GM18508 (cell line): ENCODE results near the gene DNASE1L3.
A peak's percentile ranks its signal among the peaks of the same experiment; 100 is the strongest.
"Not testable (repeated sequence)": the region's sequence is repeated elsewhere in the genome, so short reads cannot be mapped to it uniquely, and the experiment has no call there.

Source experiments
- ATAC-seq: cut with Tn5 transposase; IDR thresholded peaks from one replicate; pipeline ENCODE4 v1.9.1; 2021; ENCODE audit warnings: moderate number of reproducible peaks; ENCODE audit not compliant: insufficient read depth, unreplicated experiment

DNASE1L3 gene, protein sequence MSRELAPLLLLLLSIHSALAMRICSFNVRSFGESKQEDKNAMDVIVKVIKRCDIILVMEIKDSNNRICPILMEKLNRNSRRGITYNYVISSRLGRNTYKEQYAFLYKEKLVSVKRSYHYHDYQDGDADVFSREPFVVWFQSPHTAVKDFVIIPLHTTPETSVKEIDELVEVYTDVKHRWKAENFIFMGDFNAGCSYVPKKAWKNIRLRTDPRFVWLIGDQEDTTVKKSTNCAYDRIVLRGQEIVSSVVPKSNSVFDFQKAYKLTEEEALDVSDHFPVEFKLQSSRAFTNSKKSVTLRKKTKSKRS

DNA sequence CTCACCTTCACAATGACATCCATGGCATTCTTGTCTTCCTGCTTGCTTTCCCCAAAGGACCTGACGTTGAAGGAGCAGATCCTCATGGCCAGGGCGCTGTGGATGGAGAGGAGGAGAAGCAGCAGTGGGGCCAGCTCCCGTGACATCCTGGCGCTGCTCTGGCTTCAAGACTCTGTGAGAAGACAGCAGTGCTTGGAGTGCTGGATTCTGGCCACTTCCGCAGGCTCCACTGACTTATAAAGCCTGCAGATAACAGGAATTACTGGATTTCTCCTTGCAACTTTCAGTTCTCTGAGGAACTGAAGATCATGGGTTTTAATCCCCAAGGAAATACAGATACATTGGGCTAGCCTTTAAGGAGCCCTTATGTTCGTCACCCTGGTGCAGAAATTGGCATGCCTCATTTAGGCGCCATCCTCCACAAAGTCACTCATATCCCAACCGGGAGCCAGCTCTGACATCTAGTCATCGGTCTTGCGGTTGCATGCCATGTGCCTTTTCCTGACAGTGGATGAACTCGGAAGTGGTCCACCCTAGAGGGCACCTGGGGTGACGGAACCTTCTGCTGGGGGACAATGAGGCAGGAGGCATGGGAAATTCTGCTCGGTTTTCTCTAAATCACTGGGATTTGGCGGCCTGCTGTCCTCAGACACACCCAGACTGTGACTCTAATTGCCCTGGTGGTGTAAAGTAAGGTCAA, at the start of gene DNASE1L3:
Gene DNASE1L3, minus strand, starts transcription at position 212 of the 700 bp plus-strand sequence. Its CDS starts 66 bp downstream, at position 146.
- ATAC-seq: no peak

DNA sequence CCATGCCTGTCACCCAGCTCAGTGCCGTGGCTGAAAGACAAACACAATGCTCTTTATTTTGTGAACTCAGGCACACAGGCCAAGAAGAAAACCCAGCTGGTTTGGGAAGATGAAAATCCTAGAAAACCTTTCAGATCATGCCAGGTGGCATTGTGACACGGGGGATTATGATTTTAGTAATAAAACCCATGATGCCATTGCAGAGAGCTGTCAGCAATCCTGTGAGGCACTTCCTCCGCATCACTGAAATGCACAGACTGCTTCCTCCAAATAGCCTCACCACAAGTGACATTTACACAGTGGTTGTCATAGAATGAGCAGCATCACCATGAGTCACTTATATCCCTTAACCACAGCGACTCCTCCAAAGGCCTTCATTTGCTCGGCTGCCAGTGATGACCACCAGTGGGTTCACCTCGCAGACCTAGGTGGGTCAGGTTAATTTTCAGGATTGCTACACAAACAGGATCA, 49.5 kb upstream of the DNASE1L3 start:
- no peak for ATAC-seq

DNA sequence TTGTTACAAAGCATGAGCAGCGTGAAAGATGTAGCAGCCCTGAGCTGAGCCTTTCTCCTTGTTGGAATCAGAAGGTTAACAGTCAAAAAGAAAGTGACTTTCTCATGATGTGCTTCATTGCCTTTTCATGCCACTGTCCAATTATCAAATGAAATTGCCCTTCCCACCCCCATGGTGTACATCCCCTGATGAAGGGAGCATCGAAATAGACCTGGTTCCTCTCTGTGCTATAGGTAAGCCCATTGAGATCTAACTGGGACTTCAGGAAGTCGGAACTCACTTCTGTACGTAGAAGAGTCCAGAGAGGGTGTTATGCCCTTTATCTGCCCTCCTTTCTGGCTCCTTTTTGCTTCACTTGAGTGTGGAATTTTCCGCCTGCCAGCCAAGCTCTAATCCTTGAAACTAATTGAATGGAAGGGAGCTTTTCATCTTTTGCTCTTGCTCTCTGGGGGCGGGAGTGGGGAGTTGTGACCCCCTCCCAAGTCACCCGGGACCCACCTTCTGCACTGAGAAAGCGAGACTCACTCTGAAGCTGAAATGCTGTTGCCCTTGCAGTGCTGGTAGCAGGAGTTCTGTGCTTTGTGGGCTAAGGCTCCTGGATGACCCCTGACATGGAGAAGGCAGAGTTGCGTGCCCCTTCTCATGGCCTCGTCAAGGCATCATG, 47.8 kb upstream of the DNASE1L3 start:
- no peak for ATAC-seq

DNA sequence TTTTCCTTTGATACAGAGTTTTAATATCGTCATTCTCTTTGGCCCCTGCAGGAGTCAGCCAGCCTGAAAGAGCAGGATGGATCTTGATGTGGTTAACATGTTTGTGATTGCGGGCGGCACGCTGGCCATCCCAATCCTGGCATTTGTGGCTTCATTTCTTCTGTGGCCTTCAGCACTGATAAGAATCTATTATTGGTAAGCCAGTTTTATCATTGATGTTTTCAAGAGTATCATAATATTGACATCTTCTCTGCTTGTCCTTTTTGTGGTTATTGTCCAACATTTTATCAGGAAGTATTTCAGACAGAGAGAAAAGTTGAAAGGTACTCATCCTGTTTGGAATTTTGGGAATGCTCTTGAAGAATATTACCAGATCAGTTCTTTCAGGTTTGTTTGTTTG, 45.7 kb upstream of the DNASE1L3 start:
- ATAC-seq: no peak

DNA sequence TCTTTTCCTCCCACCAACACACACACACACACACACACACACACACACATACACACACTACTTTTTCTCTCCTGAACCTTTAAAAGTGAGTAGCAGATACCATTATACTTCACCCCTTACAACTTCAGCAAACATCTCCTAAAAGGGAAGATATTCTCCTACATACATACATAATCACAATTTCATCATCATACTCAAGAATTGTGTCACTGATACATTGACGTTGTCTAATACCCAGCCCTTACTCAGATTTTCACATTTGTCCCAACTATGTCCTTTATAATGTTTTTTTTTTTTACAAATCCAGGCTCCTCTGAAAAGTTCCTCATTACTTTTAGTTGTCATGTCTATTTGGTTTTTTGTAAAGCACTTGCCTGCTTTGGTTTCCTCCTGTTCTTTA, 45.3 kb upstream of the DNASE1L3 start:
- ATAC-seq: no peak

DNA sequence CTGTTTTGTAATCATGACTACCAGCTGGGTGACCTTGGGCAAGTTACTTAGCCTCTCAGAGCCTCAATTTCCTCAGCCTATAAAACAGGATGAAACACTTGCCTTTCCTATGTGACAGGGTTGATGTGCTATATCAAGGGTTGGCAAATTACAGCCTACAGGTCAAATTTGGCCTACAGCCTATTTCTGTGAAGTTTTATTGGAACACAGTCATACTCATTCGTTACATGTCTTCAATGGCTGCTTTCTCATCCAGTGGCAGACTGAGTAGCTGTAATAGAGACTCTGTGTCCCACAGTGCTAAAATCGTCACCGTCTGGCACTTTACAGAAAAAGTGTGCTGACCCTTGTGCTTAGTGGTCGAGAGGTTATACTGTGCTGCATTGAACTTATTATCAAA, 43.4 kb upstream of the DNASE1L3 start:
- no peak for ATAC-seq

DNA sequence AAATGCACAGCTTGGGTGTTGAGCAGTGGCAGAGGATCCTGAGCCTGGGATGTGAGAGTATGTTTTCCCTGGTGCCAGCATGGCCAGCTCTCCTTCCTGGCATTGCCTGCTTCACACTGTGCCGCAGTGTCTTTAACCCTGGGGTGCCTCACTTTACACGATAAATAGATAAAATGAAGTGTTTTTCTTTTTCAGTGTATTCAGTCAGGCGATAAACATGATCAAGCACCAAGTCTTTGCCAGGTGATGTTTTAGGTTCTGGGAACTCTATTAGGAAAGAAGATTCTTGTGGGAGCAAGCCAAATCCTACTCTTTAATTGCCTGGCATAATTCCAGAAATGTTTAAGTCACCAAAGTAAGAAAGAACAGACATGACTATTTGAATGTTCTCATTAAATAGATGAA, 40.9 kb upstream of the DNASE1L3 start:
- no peak for ATAC-seq

DNA sequence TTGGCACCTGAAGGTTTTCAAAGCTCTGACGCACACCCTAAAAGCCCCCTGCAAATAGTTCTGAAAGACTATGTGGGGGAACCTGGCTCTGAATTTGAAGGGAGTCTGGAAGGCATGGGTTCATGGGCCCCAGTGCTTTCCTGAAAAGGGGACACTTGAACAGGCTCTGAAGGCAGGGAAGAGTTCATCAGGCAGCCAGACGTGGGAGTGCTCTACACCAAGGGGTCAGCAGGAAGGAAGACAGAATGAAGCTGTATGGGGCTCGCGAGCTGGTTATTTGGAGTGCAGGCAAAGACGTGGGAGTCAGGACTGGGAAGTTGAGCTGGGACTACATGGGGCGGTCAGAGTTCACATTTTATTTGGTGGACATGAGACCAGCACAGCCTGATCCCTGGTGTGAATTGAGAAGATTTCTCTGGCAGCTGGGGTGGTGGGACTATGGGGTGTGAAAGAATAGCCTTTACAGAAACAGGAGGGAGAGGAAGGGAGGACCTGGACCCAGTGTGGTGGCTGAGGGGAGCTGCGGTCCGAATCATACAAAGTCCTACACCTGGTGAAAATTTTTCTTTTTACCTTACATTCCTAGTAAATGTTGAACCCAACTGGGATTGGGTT, 39.4 kb upstream of the DNASE1L3 start:
- ATAC-seq: no peak

DNA sequence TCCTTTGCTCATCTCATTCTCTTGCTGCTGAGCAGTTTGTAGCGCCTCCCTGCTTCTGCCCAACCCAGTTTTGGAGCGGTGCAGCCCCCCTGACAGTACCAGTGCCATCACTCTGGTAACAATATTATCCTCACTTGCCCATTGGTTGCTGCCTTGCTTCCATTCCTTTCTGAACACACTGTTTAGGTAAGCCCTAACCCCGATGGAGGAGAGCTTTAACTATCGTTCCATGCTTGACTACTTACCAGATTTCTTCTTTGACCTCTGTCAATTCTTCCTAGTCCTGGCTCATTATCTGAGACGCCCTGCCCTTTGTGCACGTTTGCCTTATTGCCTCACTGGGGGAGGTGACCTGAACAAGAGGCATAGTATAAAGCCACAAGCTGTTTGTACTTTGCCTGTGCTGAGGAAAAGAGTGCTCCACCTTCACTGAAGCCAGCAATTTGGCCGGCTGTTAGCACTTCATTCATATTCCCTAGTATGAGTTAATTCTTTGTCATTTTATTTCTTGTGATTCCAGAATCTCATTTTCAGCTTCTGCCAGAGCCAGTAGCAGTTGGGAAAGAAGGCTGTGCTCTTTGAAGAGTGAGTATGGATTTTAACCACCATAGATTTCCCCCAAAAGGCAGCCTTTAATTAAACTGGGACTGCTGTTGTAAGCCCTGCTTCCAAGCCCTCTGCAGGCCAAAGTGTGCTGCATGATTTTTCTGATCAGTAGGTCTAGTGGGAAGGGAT, 38.8 kb upstream of the DNASE1L3 start:
- ATAC-seq: no peak

DNA sequence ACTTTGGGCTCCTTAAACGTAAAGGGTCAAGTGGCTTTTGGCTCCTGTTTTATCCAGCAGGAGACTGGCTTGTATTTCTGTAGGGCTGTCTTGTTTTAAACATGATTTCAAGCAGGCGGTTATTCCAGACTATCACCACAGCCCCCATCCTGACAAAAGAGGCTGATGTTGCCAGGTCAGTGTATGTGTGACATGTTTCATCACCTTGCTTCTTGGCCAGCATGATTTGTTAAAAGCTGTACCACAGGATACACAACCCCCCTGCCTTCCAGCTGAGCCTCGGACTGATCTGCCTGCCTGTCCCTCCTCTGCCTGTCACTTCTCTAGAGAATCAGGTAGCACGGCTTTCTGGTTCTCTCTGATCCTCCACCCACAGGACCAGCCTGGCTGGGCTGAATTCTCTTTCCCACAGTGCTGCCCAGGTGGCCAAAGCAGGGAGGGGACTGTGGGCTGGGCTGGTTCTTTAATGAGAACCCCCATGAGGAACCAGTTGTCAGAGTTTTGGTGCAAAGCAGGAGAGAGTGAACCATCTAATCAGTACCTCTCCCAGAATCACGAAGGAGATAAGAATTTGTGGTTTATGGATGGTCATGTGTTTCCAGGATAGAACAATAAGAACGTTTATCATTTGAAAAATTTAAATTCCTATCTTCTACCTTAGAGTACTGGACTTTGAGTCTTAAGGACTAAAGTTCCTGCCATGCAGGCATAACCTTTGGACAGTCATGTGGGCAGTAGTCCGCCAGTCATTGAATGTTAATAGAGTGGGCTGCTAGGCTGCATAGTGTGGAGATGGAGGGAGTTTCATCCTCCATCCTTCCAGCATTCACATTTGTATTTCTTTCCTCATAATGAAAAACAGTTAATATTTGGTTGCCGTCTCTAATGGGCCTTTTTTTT, 35.6 kb upstream of the DNASE1L3 start:
- ATAC-seq: no peak

DNA sequence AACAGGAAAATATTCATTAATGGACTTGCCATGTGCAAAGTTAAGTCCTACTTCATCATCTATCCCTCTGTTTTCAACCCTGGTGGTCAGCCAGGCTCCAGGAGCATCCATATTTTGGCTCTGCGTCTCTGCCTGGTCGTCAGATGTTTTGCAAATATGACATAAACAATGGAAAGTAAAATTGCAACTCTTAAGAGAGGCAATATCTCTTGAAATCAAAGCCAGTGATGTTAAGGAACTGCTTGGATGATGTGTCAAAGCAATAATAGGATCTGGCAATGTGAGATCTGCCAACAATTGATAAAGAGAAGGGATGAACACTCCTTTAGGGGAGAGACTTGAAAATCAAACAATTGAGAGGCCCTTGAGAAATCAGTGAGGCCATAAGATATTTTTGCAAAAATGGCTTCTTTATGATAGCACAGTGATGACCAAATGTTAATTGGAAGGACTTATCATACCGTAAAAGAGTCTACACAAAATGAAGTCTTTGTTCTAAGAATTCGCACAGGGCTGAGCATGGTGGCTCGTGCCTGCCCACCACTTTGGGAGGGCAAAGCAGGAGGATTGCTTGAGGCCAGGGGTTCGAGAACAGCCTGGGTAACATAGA, 33.3 kb upstream of the DNASE1L3 start:
- ATAC-seq: no peak

DNA sequence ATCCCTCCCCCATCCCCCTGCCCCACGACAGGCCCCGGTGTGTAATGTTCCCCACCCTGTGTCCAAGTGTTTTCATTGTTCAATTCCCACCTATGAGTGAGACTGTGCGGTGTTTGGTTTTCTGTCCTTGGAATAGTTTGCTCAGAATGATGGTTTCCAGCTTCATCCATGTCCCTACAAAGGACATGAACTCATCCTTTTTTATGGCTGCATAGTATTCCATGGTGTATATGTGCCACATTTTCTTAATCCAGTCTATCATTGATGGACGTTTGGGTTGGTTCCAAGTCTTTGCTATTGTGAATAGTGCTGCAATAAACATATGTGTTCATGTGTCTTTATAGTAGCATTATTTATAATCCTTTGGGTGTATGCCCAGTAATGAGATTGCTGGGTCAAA, 32.1 kb upstream of the DNASE1L3 start:
- ATAC-seq: not testable (repeated sequence)

DNA sequence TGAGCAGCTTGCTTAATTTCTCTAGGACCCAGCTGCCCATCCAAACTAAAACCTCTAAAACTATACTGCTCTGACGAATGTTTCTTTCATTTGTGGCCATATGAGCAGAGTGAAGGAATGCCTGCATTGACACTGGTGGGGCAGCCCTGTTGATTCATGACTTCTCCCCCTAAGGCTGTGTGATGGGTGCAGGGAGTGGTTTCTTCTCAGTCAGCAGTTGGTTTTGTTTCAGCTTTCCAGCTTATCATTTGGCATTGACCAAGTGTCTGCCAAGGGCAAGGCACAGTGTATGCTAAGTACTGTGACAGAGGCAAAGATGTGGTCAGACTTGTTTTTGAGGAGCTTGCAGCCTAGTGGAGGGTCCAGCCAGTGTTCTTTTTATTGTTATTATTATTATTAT, 31.6 kb upstream of the DNASE1L3 start:
- ATAC-seq: no peak

DNA sequence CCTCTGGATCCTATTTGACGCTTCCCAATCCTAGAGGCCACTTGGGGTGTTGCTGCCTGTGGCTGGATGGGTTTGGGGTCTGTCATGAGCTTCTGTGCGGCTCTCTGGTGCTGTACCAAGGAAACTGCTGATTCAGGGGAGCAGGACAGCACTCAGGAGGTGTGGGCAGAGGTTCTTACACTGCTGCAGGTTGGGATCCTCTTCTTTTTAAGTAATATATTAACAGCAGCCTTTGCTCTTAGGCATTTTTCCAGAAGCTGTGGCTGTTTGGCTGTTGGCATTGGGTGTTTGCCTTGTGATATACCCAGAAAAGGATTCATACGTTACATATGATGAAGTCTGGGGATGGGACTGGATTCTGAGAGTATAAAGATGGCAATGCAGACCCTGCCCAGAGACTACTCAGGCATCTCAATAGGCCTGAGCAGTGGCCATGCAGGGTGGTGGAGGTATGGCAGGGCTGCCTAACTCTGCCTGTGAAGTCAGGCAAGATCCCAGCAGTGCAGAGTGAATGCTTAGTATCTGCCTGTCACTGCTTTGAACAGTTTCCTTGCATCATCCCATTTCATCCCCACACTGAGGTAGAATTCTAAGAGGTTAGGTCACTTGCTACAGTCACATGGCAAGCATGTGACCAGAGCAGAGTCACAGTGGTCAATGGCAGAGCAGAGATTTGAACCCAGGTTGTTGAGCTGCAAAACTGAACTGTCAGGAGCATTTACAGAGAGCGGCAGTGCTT, 30.7 kb upstream of the DNASE1L3 start:
- ATAC-seq: no peak

DNA sequence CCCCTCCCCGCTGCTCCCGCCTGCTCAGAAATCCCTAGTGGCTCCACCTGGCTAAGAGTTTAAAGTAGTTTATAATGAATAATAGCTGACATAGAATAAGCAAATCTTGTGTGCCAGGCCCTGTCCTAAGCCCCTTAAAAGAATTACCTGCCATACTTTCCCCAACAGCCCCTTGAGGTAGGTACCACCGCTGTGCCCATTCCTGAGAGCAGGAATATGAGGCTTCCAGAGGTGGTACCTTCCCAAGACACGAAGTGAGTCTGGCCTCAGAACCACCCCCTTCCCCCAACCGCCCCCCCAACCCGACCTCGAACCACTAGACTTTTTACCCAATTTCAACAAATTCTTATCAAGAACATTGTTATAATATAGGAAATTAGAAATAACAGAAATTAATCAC, 28.1 kb upstream of the DNASE1L3 start:
- ATAC-seq: no peak

DNA sequence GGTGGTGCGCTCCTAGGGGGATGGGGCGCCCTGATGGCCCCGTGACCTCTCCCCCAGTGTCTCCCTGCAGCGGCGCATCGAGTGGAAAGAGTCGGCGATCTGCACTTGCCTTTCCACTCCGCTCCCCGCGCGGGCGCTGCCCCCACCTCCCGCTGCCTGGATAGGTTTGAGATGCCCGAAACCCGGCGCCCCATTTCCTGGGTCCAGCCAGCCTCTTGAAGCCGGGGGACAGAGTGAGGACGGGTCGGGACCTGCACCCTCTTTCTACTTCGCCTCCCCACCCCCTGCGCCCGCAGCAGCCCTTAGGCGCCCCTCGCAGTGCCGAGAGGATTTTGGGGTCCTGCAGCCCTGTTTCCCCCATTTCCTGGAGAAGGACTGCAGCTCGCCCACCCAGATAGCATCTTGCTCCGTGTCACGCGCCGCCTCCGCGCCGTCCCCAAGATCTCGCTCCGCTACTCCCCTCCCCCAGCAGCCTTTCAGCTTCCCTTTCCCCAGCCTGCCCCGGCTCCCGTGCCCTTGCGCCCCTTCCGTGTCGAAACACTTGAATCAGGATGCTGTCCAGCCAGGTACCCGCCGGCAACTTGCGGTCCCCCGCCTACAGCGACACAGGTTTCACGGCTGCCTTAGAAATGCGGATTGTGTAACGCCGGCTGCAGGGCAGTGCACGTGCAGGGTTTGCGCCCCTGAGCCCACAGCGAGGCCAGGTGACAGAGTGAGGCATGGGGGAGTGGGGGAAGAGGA, 27.3 kb upstream of the DNASE1L3 start:
- peak; percentile 6 for ATAC-seq

DNA sequence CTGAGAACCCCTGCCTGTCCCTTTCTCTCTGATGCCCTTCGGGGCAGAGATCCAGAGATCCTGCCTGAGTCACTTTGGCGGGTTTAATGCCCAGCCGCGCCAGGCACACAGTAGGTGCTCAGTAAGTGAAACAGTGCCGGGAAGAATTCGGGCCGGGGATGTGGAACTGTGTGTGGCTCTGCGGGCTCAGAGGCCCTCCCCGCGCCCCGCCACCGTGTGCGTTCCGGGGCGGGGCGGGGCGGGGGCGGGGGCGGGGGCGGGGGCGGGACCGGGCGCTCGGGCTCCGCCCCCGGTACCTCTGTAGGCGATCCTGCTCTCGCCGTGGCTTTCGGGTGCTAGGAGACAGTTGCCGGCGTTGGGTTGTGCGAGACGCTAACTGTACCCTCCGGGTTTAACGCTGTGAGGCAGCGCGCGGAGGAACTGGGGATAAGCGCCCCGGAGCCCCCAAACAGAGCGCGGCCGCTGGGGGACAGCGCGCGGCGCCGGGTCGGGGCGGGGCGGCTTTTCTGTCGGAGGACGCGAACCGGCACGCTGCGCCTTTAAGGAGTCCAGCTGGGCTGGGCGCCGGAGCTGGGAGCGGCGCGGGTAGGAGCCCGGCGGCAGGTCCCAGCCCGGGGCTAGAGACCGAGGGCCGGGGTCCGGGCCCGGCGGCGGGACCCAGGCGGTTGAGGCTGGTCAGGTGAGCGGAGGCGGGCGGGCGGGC, 26.6 kb upstream of the DNASE1L3 start, which contains the start of gene ABHD6:
Gene ABHD6, plus strand, starts transcription at position 555 of the 703 bp plus-strand sequence. CDS start 18,795 bp downstream, outside the sequence.
- ATAC-seq: peak; percentile 38
